Measurements from ENCODE around the gene CFAP46.
"Not testable (repeated sequence)": the region's sequence is repeated elsewhere in the genome, so short reads cannot be mapped to it uniquely, and the experiment has no call there.

Gene CFAP46

GRCh38 chr10:132890301-132890700, 52.1 kb downstream of the CFAP46 start:
- H3K9me3 Mint-ChIP-seq, result no peaks in the 10 kb centered on the region
- DNase-seq, result no peak
- H3K4me3 Mint-ChIP-seq, result no peak overlapping the region
- no peaks in the 10 kb centered on the region for H3K4me1 Mint-ChIP-seq (ENCODE audit: low read depth)
- no peaks in the 10 kb centered on the region for H3K36me3 Mint-ChIP-seq (ENCODE audit: low read depth)
- H3K27me3 Mint-ChIP-seq, result peaks cover 40% of the 10 kb centered on the region
- H3K27ac Mint-ChIP-seq, result no peak overlapping the region

GRCh38 chr10:132889556-132889955, 52.8 kb downstream of the CFAP46 start:
- Mint-ChIP-seq H3K4me3 (no peak overlapping the region), H3K4me1 (ENCODE audit: low read depth) (no peaks in the 10 kb centered on the region), H3K27ac (no peak overlapping the region), H3K36me3 (ENCODE audit: low read depth) (no peaks in the 10 kb centered on the region), H3K9me3 (no peaks in the 10 kb centered on the region), H3K27me3 (peaks cover 33% of the 10 kb centered on the region)
- no peak for DNase-seq

GRCh38 chr10:132888898-132889490, 53.4 kb downstream of the CFAP46 start:
- Mint-ChIP-seq H3K27ac (no peak overlapping the region), H3K4me1 (ENCODE audit: low read depth) (no peaks in the 10 kb centered on the region), H3K27me3 (peaks cover 27% of the 10 kb centered on the region), H3K36me3 (ENCODE audit: low read depth) (no peaks in the 10 kb centered on the region), H3K9me3 (no peaks in the 10 kb centered on the region), H3K4me3 (no peak overlapping the region)
- DNase-seq, result no peak

GRCh38 chr10:132888446-132888845, 53.9 kb downstream of the CFAP46 start:
- not testable (repeated sequence) for H3K9me3 Mint-ChIP-seq; DNase-seq; H3K27ac Mint-ChIP-seq; H3K4me1 Mint-ChIP-seq (ENCODE audit: low read depth); H3K4me3 Mint-ChIP-seq; H3K36me3 Mint-ChIP-seq (ENCODE audit: low read depth)
- H3K27me3 Mint-ChIP-seq, result peaks cover 24% of the 10 kb centered on the region

- no peak overlapping the region for H3K27ac Mint-ChIP-seq
- H3K27me3 Mint-ChIP-seq, result peaks cover 8% of the 10 kb centered on the region
- H3K4me1 Mint-ChIP-seq (ENCODE audit: low read depth), result no peaks in the 10 kb centered on the region
- no peaks in the 10 kb centered on the region for H3K36me3 Mint-ChIP-seq (ENCODE audit: low read depth)
- H3K4me3 Mint-ChIP-seq, result no peak overlapping the region
- no peaks in the 10 kb centered on the region for H3K9me3 Mint-ChIP-seq
- DNase-seq, result peak; percentile 20
These were observed 55.9 kb downstream of the CFAP46 start for GRCh38 chr10:132886211-132887099.

GRCh38 chr10:132885451-132886210, 56.7 kb downstream of the CFAP46 start:
- Mint-ChIP-seq H3K27me3 (peaks cover 5% of the 10 kb centered on the region), H3K9me3 (no peaks in the 10 kb centered on the region), H3K4me3 (no peak overlapping the region), H3K27ac (no peak overlapping the region), H3K4me1 (ENCODE audit: low read depth) (no peaks in the 10 kb centered on the region), H3K36me3 (ENCODE audit: low read depth) (no peaks in the 10 kb centered on the region)
- peak; percentile 20 for DNase-seq

GRCh38 chr10:132884691-132885271, 57.6 kb downstream of the CFAP46 start:
- no peaks in the 10 kb centered on the region for H3K36me3 Mint-ChIP-seq (ENCODE audit: low read depth)
- peak; percentile 20 for DNase-seq
- H3K27me3 Mint-ChIP-seq, result peaks cover 3% of the 10 kb centered on the region
- no peak overlapping the region for H3K27ac Mint-ChIP-seq
- H3K4me1 Mint-ChIP-seq (ENCODE audit: low read depth), result no peaks in the 10 kb centered on the region
- H3K4me3 Mint-ChIP-seq, result no peak overlapping the region
- no peaks in the 10 kb centered on the region for H3K9me3 Mint-ChIP-seq

GRCh38 chr10:132884041-132884440, 58.3 kb downstream of the CFAP46 start:
- Mint-ChIP-seq H3K4me1 (ENCODE audit: low read depth) (peaks cover 1% of the 10 kb centered on the region), H3K27me3 (peaks cover 5% of the 10 kb centered on the region), H3K4me3 (no peak overlapping the region), H3K36me3 (ENCODE audit: low read depth) (no peaks in the 10 kb centered on the region), H3K9me3 (no peaks in the 10 kb centered on the region), H3K27ac (no peak overlapping the region)
- DNase-seq, result peak; percentile 18

- Mint-ChIP-seq H3K4me1 (ENCODE audit: low read depth) (peaks cover 3% of the 10 kb centered on the region), H3K27ac (no peak overlapping the region), H3K36me3 (ENCODE audit: low read depth) (no peaks in the 10 kb centered on the region), H3K9me3 (no peaks in the 10 kb centered on the region), H3K27me3 (peaks cover 11% of the 10 kb centered on the region), H3K4me3 (no peak overlapping the region)
- peak; percentile 14 for DNase-seq
These were observed 58.9 kb downstream of the CFAP46 start for GRCh38 chr10:132883391-132883881.

- Mint-ChIP-seq H3K27ac (no peak overlapping the region), H3K4me3 (no peak overlapping the region), H3K9me3 (no peaks in the 10 kb centered on the region), H3K27me3 (peaks cover 15% of the 10 kb centered on the region), H3K36me3 (ENCODE audit: low read depth) (no peaks in the 10 kb centered on the region), H3K4me1 (ENCODE audit: low read depth) (peaks cover 3% of the 10 kb centered on the region)
- DNase-seq, result peak; percentile 14
These were observed 60.1 kb downstream of the CFAP46 start for GRCh38 chr10:132882069-132882951.

- H3K27me3 Mint-ChIP-seq, result peaks cover 20% of the 10 kb centered on the region
- no peak overlapping the region for H3K27ac Mint-ChIP-seq
- peak; percentile 13 for DNase-seq
- H3K36me3 Mint-ChIP-seq (ENCODE audit: low read depth), result no peaks in the 10 kb centered on the region
- H3K4me3 Mint-ChIP-seq, result no peak overlapping the region
- H3K9me3 Mint-ChIP-seq, result no peaks in the 10 kb centered on the region
- peaks cover 3% of the 10 kb centered on the region for H3K4me1 Mint-ChIP-seq (ENCODE audit: low read depth)
These were observed 61.0 kb downstream of the CFAP46 start for GRCh38 chr10:132881186-132881920.

GRCh38 chr10:132880128-132880981, 62.0 kb downstream of the CFAP46 start:
- H3K4me1 Mint-ChIP-seq (ENCODE audit: low read depth), result peaks cover 3% of the 10 kb centered on the region
- no peaks in the 10 kb centered on the region for H3K36me3 Mint-ChIP-seq (ENCODE audit: low read depth)
- H3K27ac Mint-ChIP-seq, result no peak overlapping the region
- DNase-seq, result no peak
- H3K27me3 Mint-ChIP-seq, result peaks cover 29% of the 10 kb centered on the region
- H3K4me3 Mint-ChIP-seq, result no peak overlapping the region
- H3K9me3 Mint-ChIP-seq, result no peaks in the 10 kb centered on the region

Measured in activated T-cell treated with anti-CD3 and anti-CD28 coated beads, Interleukin-2, amount 50 U/mL, for 24 hours (primary cell).